Endothelial cell (in vitro differentiated cells): ENCODE data around the gene CTAG1A. TPM values are rescaled to one million over a fixed set of nuclear protein-coding genes. Genes with fewer than 3 reads are reported as not detected.
A peak's percentile ranks its signal among the peaks of the same experiment; 100 is the strongest.
"Not testable (repeated sequence)": the region's sequence is repeated elsewhere in the genome, so short reads cannot be mapped to it uniquely, and the experiment has no call there.

Experiments used
- DNase-seq: peaks from one replicate; pipeline ENCODE4 v3.0.0; 2021; ENCODE audit warnings: low spot score
- H3K27ac Mint-ChIP-seq: one replicate; pipeline ENCODE4 v1.8.0; 2021; ENCODE audit warnings: mixed read lengths, inconsistent platforms; ENCODE audit not compliant: unreplicated experiment
- H3K27me3 Mint-ChIP-seq: one replicate; pipeline ENCODE4 v1.8.0; 2021; ENCODE audit warnings: mild to moderate bottlenecking, moderate library complexity, mixed read lengths, inconsistent platforms; ENCODE audit not compliant: unreplicated experiment
- H3K36me3 Mint-ChIP-seq: one replicate; pipeline ENCODE4 v1.8.0; 2021; ENCODE audit warnings: mild to moderate bottlenecking, low read depth, mixed read lengths, inconsistent platforms; ENCODE audit not compliant: unreplicated experiment
- H3K4me1 Mint-ChIP-seq: one replicate; pipeline ENCODE4 v1.8.0; 2021; ENCODE audit warnings: mild to moderate bottlenecking, mixed read lengths, inconsistent platforms; ENCODE audit not compliant: unreplicated experiment
- H3K4me3 Mint-ChIP-seq: one replicate; pipeline ENCODE4 v1.8.0; 2021; ENCODE audit warnings: mild to moderate bottlenecking, mixed read lengths, inconsistent platforms; ENCODE audit not compliant: unreplicated experiment
- H3K9me3 Mint-ChIP-seq: one replicate; pipeline ENCODE4 v1.8.0; 2021; ENCODE audit warnings: mixed read lengths, inconsistent platforms; ENCODE audit not compliant: unreplicated experiment
- CTCF ChIP-seq: fragments of 200-600 bp; sonication (generic); IDR thresholded peaks from one replicate; pipeline ENCODE4 v1.5.0; 2021; ENCODE audit warnings: antibody characterized with exemption; ENCODE audit not compliant: unreplicated experiment
- total RNA-seq: library from RNA; stranded (reverse); fragmentation: NEBNext Ultra II Directional; extraction: Animal tissue kit (Norgen Biotek cat#: 25700); gene quantifications from one replicate; pipeline ENCODE4 v1.2.1, GENCODE V29; 2021; ENCODE audit not compliant: unreplicated experiment

Gene CTAG1A
- total RNA-seq, 1 donor from 2014 or later: not detected

DNA sequence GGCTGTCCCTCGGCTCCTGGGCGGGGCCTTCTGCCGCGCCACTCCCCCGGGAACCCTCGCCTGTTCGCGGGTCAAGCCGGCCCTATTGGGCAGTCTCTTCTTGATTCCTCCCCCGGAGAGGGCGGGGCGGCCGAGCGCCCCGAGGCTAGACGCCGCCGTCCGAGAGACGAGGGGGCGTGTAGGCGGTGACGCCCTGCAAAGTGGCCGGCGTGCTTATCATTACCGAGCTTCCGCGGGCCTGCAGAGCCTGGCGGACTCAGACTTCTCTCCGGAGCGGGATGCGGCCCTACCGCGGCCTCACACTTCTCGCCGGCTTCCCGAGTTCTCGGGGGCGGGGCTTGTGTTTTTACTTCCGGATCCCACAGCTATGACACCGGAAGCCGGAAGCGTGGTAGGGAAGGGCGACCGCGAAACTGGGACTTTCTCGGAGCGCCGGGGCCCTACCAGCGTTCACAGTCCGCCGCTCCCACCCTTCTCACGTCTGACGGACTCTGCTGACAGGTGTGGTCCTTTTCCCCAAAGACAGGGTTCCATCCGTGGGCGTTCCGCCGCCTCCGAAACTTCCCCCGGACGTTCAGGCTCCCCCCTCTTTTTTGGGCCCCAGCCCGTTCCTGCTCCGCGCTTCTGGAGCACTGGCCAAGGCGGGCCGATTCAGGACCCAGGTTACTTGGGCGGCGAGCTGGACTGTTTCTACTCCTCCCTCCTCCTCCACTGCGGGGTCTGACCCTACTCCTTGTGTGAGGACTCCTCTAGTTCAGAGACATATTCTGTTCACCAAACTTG is 37.5 kb upstream of the CTAG1A start, which contains the start of gene IKBKG:
TSS of gene IKBKG (plus strand) at position 376 of the 783 bp plus-strand sequence. CDS start 4,383 bp downstream, outside the sequence.
- DNase-seq: peak; percentile 77
- H3K27ac Mint-ChIP-seq: peak within 1 kb of the TSS; percentile 96
- peaks cover 6% of the 10 kb centered on the region for H3K27me3 Mint-ChIP-seq
- H3K4me1 Mint-ChIP-seq: peaks cover 11% of the 10 kb centered on the region
- H3K9me3 Mint-ChIP-seq: no peaks in the 10 kb centered on the region
- no peak for TF ChIP-seq CTCF
- H3K4me3 Mint-ChIP-seq: peak within 1 kb of the TSS; percentile 96
- peaks cover 7% of the 10 kb centered on the region for H3K36me3 Mint-ChIP-seq

DNA sequence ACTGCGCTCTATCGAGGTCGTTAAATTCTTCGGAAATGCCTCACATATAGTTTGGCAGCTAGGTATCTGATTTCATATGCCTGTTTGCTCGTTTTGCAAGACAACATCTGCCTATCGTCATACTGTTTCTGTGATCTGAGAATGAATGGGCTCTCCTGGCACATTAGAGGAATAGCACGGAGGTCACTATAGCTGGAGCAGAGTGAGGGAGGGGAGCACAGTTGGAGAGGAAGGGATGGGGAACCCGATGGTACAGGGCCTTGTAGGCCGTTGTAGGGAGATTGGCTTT is 37.0 kb upstream of the CTAG1A start:
- H3K4me3 Mint-ChIP-seq: peak overlapping the region; percentile 96

GRCh38 chrX:154549766-154550165 is 35.2 kb upstream of the CTAG1A start:
- DNase-seq: no peak
- TF ChIP-seq CTCF: no peak
- Mint-ChIP-seq H3K9me3 (no peaks in the 10 kb centered on the region), H3K4me3 (peak overlapping the region; percentile 67), H3K4me1 (peaks cover 11% of the 10 kb centered on the region), H3K27ac (peak overlapping the region; percentile 55), H3K36me3 (peaks cover 11% of the 10 kb centered on the region), H3K27me3 (peaks cover 8% of the 10 kb centered on the region)

More for the DNA sequence above, 37.0 kb upstream of the CTAG1A start:
- TF ChIP-seq CTCF: no peak
- H3K4me1 Mint-ChIP-seq: peaks cover 11% of the 10 kb centered on the region
- DNase-seq: no peak
- H3K36me3 Mint-ChIP-seq: peaks cover 7% of the 10 kb centered on the region
- H3K9me3 Mint-ChIP-seq: no peaks in the 10 kb centered on the region
- peaks cover 6% of the 10 kb centered on the region for H3K27me3 Mint-ChIP-seq
- peak overlapping the region; percentile 96 for H3K27ac Mint-ChIP-seq

GRCh38 chrX:154552112-154552806 is 32.7 kb upstream of the CTAG1A start:
- not testable (repeated sequence) for H3K27me3 Mint-ChIP-seq, H3K4me3 Mint-ChIP-seq

GRCh38 chrX:154558060-154558690 is 26.8 kb upstream of the CTAG1A start:
- DNase-seq, H3K4me3 Mint-ChIP-seq, H3K9me3 Mint-ChIP-seq, H3K27me3 Mint-ChIP-seq, H3K27ac Mint-ChIP-seq, H3K4me1 Mint-ChIP-seq, H3K36me3 Mint-ChIP-seq: not testable (repeated sequence)

More at GRCh38 chrX:154552112-154552806, 32.7 kb upstream of the CTAG1A start:
- peaks cover 11% of the 10 kb centered on the region for H3K4me1 Mint-ChIP-seq
- H3K27ac Mint-ChIP-seq, H3K9me3 Mint-ChIP-seq, DNase-seq: not testable (repeated sequence)
- peaks cover 11% of the 10 kb centered on the region for H3K36me3 Mint-ChIP-seq

GRCh38 chrX:154558896-154559295 is 26.0 kb upstream of the CTAG1A start:
- not testable (repeated sequence) for DNase-seq, H3K36me3 Mint-ChIP-seq

DNA sequence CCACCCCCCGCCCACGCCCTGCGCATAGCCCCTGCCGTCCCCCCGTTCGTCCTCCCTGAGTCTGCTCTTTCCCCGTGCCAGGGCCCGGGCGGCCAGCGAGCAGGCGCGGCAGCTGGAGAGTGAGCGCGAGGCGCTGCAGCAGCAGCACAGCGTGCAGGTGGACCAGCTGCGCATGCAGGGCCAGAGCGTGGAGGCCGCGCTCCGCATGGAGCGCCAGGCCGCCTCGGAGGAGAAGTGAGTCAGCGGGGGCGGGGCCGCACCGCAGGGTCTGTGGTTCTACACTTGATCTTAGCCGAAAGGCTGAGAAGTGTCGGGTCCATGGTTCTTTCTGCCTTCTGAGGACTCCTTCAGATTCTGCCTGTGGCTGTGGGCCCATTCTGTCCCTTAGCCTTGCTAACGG is 24.6 kb upstream of the CTAG1A start:
- not testable (repeated sequence) for H3K27ac Mint-ChIP-seq, H3K27me3 Mint-ChIP-seq, H3K36me3 Mint-ChIP-seq, H3K4me3 Mint-ChIP-seq, H3K4me1 Mint-ChIP-seq, H3K9me3 Mint-ChIP-seq, DNase-seq

More at GRCh38 chrX:154558896-154559295, 26.0 kb upstream of the CTAG1A start:
- H3K4me1 Mint-ChIP-seq, H3K27me3 Mint-ChIP-seq, H3K4me3 Mint-ChIP-seq, H3K27ac Mint-ChIP-seq, H3K9me3 Mint-ChIP-seq: not testable (repeated sequence)

GRCh38 chrX:154562295-154562694 is 22.6 kb upstream of the CTAG1A start:
- DNase-seq, H3K27me3 Mint-ChIP-seq, H3K27ac Mint-ChIP-seq, H3K9me3 Mint-ChIP-seq, H3K4me3 Mint-ChIP-seq, H3K4me1 Mint-ChIP-seq, H3K36me3 Mint-ChIP-seq: not testable (repeated sequence)

GRCh38 chrX:154570361-154570760 is 14.6 kb upstream of the CTAG1A start:
- not testable (repeated sequence) for H3K4me3 Mint-ChIP-seq, H3K4me1 Mint-ChIP-seq, H3K9me3 Mint-ChIP-seq, H3K27ac Mint-ChIP-seq, DNase-seq, H3K27me3 Mint-ChIP-seq, H3K36me3 Mint-ChIP-seq
